ENCODE data around the gene TJP3.
"Not testable (repeated sequence)": the region's sequence is repeated elsewhere in the genome, so short reads cannot be mapped to it uniquely, and the experiment has no call there.

Gene TJP3

DNA sequence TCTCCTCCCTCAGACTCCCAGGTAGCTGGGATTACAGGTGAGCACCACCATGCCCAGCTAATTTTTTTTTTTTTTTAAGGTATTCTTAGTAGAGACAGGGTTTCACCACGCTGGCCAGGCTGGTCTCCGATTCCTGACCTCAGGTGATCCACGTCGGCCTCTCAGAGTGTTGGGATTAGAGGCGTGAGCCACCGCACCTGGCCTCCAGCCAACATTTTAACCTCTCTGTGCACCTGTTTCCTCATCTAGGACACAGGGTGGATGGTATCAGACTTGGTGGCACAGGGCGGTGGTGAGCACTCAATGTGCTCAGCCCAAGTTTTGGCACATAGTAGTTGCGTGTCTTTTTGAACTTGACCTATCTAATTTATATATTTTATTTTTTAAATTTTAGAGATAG lies 40.8 kb downstream of the TJP3 start:
- no peak overlapping the region for H3K4me3 ChIP-seq (ENCODE audit: low read depth, low read length)
- TF ChIP-seq, protein P1, sequence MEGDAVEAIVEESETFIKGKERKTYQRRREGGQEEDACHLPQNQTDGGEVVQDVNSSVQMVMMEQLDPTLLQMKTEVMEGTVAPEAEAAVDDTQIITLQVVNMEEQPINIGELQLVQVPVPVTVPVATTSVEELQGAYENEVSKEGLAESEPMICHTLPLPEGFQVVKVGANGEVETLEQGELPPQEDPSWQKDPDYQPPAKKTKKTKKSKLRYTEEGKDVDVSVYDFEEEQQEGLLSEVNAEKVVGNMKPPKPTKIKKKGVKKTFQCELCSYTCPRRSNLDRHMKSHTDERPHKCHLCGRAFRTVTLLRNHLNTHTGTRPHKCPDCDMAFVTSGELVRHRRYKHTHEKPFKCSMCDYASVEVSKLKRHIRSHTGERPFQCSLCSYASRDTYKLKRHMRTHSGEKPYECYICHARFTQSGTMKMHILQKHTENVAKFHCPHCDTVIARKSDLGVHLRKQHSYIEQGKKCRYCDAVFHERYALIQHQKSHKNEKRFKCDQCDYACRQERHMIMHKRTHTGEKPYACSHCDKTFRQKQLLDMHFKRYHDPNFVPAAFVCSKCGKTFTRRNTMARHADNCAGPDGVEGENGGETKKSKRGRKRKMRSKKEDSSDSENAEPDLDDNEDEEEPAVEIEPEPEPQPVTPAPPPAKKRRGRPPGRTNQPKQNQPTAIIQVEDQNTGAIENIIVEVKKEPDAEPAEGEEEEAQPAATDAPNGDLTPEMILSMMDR (IDR thresholded peaks at IDR 0.05; ENCODE audit: borderline replicate concordance, insufficient read depth, low read depth, low read length), result no peak

DNA sequence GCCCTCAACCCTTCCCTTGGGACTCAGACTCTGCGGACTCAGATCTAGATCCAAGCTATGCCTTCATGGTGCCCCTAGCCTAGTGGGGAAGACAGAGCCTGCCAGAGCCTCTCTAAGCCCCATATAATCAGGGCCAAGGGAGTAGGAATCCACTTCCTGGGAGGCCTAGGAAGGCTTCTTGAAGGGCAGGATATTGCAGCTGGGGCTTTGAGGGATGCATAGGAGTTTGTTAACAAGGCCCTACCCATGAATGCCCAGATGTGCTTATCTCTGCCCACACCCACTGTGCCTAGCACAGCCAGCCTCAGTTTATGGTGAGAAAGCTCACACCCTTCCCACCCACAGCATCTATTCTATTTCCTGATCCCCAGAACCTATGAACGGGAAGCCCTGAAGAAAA lies 42.0 kb downstream of the TJP3 start:
- H3K4me3 ChIP-seq (ENCODE audit: low read depth, low read length), result no peak overlapping the region
- TF ChIP-seq, protein P1 (IDR thresholded peaks at IDR 0.05; ENCODE audit: borderline replicate concordance, insufficient read depth, low read depth, low read length), result no peak

DNA sequence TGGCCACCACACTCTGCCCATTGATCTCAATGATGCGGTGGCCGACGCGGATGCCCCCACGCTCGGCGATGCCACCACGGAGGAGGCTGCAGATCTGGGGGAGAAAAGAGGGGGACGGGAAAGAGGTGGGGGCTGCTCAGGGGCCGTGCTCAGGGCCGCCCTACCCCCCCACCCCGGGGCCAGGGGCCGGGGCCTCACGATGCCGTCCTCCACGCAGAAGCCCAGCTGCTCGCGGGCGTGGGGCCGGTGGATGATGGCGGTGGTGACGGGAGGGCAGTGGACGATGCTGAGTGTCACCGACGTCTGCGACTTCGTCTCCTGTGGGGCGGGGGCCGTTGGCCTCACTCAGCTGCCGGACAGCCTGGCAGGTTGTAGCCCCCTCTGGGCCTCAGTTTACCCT lies 43.1 kb downstream of the TJP3 start:
- TF ChIP-seq, protein P1 (IDR thresholded peaks at IDR 0.05; ENCODE audit: borderline replicate concordance, insufficient read depth, low read depth, low read length), result no peak
- no peak overlapping the region for H3K4me3 ChIP-seq (ENCODE audit: low read depth, low read length)

DNA sequence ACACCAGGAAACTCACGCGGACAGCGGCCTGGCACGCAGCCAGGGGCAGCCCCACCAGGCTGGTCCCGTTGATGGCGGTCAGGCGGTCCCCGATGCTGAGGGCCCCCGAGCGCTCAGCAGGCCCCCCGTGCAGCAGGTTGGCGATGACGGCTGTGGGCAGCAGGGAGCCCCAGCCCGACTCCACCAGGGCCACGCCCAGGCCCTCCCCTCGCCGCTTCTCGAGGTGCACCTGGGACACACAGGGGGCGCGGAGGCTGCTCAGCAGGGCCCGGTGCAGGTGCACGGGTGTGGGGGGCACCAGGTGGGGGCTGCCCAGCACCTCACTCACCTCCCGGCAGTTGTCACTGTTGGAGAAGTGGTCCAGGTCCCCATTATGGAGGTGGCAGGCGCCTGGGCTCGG lies 44.3 kb downstream of the TJP3 start:
- no peak overlapping the region for H3K4me3 ChIP-seq (ENCODE audit: low read depth, low read length)
- TF ChIP-seq, protein P1 (IDR thresholded peaks at IDR 0.05; ENCODE audit: borderline replicate concordance, insufficient read depth, low read depth, low read length), result no peak

DNA sequence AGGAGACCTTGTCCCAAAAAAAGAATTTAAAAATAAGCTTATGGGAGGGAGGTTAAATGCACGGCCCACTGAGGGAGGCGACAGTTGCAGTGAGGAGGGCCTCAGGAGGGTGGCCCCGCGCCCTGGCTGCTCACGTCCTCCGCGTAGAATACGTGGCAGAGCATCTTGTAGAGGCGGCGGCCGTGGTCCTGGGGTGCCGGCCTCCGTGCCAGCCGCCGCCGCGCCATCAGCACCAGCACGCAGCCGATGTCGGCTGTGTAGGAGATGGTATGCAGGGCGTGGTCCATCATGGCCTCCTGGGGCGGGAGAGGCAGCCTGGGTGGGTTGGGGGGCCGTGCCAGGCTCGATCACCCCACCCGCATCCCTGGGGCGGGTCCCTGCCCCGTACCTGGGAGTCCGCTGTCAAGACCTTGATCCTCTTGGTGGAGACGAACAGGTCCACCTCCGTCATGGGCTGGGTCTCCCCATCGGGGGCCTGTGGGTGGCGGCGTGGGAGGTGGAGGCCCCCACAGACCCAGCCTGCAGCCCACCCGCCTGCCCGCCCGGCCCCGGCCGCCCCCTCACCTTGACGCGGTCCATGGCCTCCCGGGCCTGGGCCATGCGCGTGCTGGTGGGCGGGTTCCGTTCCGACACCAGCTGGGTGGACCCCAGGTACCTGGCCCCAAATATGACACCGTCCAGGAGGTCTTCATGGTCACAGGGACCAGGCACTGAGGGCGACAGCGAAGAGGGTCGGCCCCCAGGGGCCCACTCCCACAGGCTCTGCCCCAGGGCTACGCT lies 45.6 kb downstream of the TJP3 start:
- TF ChIP-seq, protein P1 (IDR thresholded peaks at IDR 0.05; ENCODE audit: borderline replicate concordance, insufficient read depth, low read depth, low read length), result no peak
- no peak overlapping the region for H3K4me3 ChIP-seq (ENCODE audit: low read depth, low read length)

DNA sequence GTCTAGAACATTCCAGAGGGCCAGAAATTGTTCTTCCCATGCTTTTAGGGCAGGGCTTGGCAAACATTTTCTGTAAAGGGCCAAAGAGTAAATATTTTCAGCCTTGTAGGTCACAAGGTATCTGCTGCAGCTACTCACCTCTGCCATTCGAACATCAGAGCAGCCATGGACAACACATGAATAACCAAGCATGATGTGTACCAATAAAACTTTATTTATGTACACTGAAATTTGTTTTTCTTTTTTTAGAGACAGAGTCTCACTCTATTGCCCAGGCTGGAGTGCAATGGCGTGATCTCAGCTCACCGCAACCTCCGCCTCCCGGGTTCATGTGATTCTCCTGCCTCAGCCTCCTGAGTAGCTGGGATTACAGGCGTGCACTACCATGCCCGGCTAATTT lies 49.5 kb downstream of the TJP3 start:
- H3K4me3 ChIP-seq (ENCODE audit: low read depth, low read length), result not testable (repeated sequence)

DNA sequence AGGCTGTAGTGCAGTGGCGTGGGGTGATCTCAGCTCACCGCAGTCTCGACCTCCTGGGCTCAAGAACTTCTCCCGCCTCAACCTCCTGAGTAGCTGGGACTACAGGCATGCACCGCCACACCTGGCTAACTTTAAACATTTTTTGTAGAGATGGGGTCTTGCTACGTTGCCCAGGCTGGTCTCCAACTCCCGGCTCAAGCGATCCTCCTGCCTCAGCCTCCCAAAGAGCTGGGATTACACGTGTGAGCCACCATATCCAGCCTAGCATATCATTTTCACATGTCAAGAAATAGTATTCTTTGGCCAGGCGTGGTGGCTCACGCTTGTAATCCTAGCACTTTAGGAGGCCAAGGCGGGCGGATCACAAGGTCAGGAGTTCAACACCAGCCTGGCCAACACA lies 50.1 kb downstream of the TJP3 start:
- not testable (repeated sequence) for H3K4me3 ChIP-seq (ENCODE audit: low read depth, low read length)

DNA sequence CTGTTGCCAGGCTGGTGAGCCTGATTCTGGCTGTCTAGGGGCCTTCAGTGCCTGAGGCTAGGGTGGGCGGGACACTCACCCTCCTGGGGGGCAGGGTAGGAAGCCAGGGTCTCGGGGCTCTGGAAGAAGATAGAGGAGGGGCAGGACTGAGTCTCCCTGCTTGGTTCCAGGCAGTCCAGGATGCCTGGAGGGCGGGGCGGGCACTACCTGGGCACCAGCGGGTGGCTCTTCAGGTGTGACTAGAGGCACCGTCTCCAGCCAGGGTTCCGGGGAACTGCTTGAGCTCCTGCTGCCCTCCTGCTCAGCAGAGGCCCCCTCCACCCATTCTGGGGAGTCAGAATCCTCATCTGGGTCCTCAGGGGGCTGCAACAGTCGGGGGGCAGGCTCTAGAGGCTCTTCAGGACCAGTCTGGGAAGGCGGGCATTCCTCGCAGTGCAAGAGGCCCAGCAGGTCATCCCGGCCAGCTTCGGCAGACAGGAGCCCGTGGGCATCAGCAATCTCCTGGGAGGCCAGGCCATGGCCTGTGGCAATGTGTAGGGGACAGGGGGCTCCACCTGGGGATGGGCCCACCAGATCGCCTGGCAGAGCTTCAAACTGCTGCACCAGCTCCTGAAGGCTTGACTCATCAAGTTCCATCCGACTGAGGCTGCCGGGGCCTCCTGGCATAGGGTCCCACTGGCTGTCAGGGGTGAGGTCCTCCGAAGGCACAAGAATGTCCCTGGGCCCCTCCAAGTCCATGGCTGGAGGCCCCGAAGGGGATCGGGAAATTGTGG lies 51.5 kb downstream of the TJP3 start:
- no peak overlapping the region for H3K4me3 ChIP-seq (ENCODE audit: low read depth, low read length)
- TF ChIP-seq, protein P1 (IDR thresholded peaks at IDR 0.05; ENCODE audit: borderline replicate concordance, insufficient read depth, low read depth, low read length), result no peak

Measured in GM12875 (cell line).